Skeletal muscle cell (primary cell): ENCODE results near the gene SLC35E2B.
A peak's percentile ranks its signal among the peaks of the same experiment; 100 is the strongest.

Experiments used
- DNase-seq: peaks from one replicate; pipeline ENCODE4 v3.0.0-alpha.2; 2010; ENCODE audit warnings: low read depth
- H3K4me3 ChIP-seq: 2 replicates; pipeline ENCODE4 v1.5.1; 2011; ENCODE audit warnings: low read depth, mild to moderate bottlenecking, control low read depth, low read length, moderate library complexity

Gene SLC35E2B

DNA sequence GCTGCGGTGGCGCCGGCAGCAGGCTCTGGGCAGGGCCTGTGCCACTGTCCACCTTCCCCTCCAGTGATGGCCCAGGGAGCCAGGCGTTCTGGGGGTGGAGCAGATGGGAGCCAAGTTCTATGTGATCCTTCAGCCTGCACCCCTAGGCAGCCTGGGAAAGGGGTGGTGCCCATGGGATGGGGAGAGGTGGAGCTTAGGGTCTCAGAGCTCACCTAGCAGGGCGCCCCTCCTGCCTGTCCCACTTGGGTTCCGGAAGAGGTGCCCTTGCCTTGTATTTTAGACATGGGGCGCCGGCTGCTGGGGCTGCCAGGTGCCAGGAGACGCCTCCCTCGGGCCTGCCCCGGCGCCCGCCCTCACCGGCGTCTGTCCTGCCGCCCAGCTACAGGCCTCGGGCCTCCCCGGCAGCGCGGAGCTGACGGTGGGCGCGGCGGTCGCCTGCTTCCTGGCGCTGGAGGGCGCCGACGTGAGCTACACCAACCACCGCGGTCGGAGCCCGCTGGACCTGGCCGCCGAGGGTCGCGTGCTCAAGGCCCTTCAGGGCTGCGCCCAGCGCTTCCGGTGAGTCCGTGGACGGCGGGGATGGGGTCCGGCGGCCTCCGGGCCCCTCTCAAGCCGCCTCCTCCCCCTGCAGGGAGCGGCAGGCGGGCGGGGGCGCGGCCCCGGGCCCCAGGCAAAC, 63.7 kb downstream of the SLC35E2B start:
- H3K4me3 ChIP-seq: no peak overlapping the region
- DNase-seq: no peak

- no peak overlapping the region for H3K4me3 ChIP-seq
- no peak for DNase-seq
Observed at GRCh38 chr1:1627829-1628753, 64.5 kb downstream of the SLC35E2B start.

DNA sequence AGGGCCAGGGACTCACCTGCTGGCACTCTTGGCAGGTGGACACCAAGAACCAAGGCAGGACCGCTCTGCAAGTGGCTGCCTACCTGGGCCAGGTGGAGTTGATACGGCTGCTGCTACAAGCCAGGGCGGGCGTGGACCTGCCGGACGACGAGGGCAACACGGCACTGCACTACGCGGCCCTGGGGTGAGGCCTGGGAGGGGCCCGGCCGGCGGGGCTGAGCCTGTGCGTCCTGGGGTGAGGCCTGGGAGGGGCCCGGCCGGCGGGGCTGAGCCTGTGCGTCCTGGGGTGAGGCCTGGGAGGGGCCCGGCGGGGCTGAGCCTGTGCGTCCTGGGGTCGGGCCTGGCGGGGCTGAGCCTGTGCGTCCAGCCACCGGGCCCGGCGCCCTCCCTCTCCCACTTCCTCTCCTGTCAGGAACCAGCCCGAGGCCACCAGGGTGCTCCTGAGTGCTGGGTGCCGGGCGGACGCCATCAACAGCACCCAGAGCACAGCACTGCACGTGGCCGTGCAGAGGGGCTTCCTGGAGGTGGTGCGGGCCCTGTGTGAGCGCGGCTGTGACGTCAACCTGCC, 65.2 kb downstream of the SLC35E2B start:
- H3K4me3 ChIP-seq: no peak overlapping the region
- no peak for DNase-seq

DNA sequence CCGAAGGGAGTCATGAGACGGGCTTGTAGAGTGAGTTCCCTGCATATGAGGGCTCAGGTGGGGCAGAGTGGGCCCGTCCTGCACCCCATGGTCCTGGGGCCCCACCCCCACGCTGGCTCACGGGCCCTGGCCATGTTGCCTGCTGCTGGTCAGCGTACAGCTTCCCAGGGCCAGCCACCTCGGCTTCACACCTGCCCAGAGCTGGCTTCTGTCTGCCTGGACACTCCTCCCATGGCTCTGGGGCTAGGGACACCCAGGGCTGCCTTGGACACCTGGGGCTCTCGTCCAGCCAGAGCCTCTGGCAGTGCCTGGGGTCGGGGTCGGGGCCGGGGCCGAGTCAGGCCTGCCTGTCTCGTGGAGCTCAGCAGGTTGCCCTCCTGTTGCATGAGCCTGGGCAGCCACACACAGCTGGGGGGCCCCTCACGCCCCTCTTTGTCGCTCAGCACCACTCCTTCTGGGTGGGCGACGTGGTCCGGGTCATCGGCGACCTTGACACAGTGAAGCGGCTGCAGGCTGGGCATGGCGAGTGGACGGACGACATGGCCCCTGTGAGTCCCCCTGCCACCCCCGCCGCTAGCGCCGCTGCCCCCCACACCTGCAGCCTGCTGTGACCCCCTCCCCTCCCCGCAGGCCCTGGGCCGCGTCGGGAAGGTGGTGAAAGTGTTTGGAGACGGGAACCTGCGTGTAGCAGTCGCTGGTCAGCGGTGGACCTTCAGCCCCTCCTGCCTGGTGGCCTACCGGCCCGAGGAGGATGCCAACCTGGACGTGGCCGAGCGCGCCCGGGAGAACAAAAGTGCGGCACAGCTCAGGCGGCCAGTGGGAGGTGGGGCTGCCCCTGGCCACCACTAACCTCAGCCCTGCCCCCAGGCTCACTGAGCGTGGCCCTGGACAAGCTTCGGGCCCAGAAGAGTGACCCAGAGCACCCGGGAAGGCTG, 66.1 kb downstream of the SLC35E2B start:
- no peak overlapping the region for H3K4me3 ChIP-seq
- no peak for DNase-seq

DNA sequence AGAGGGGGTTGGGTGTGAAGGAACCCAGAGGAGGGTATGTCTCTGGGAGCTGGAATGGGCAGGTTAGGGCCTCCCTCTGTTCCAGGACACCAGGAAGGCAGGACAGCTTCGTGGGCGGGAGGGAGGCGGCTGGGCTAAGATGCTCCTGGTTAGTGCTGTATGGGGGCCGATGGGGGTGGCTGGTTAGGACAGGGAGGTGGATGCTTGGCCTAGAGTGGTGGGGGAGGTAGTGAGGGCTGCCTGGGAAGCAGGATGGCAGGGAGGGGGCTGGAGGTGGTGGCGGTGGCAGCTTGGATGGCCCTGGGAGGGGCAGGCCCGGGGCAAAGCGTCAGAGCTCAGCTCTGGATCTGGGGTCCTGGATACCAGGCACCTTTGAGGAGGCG, 66.8 kb downstream of the SLC35E2B start:
- H3K4me3 ChIP-seq: no peak overlapping the region
- no peak for DNase-seq

- H3K4me3 ChIP-seq: no peak overlapping the region
- no peak for DNase-seq
Observed at GRCh38 chr1:1625404-1625775, 67.2 kb downstream of the SLC35E2B start.

GRCh38 chr1:1624443-1625403, 67.9 kb downstream of the SLC35E2B start:
- DNase-seq: no peak

GRCh38 chr1:1623631-1624442, 68.8 kb downstream of the SLC35E2B start:
- DNase-seq: no peak

More at GRCh38 chr1:1624443-1625403, 67.9 kb downstream of the SLC35E2B start:
- no peak overlapping the region for H3K4me3 ChIP-seq

GRCh38 chr1:1623181-1623630, 69.4 kb downstream of the SLC35E2B start:
- no peak for DNase-seq

More at GRCh38 chr1:1623631-1624442, 68.8 kb downstream of the SLC35E2B start:
- no peak overlapping the region for H3K4me3 ChIP-seq

DNA sequence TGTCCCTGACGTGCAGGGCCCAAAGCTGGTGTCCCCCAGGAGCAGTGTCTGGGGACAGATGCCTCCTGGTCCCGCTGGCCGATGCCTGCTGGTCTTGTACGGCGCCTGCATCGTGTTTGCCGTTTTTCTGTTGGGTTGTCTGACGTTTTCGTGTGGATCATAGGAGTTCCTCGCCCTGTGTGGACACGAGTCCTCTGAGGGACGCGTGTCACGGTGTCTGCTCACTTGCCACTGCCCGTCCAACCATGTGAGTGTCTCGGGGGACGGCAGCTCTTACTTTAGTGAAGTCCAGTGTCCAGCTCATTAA, 69.9 kb downstream of the SLC35E2B start:
- no peak overlapping the region for H3K4me3 ChIP-seq
- DNase-seq: no peak

More at GRCh38 chr1:1623181-1623630, 69.4 kb downstream of the SLC35E2B start:
- H3K4me3 ChIP-seq: no peak overlapping the region

GRCh38 chr1:1622010-1622787, 70.4 kb downstream of the SLC35E2B start:
- DNase-seq: peak; percentile 32

DNA sequence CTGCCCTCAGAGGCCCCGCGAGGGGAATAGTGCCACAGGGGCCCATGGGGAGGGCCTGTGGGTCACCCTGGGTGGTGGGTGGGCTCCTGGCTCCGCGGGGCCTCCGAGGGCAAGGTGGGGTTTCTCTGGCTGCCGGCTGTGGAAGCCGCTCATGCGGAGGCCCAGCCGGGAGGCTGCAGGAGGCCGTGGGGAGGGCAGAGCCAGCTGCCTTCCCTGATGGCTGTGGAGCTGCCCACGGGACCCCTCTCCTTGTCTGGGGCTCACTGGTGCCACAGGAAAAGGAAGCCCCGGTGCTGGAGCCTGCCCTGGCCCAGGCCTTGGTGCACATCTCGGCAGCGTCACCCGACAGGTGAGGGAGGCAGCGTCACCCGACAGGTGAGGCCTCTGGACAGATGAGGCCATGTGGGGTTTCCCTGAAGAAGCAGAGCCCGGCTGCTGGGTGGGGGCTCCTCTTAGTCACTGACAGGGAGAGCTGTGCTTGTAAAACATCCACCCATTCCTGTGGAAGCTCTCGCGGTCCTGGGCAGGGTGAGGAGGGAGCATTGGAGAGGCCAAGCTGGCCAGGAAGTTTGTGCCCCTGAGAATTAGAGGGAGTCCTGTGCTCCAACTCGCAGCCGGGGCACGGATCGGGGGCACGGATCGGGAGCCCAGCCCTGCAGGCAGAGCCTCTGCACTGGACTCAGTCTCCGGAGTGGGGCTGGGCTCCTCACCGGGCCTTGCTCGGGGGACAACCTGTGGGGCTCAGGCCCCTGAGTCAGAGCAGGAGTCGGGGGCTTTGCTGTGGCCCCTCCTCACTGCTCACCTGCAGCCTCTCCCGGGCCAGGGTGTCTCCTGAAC, 71.2 kb downstream of the SLC35E2B start:
- no peak overlapping the region for H3K4me3 ChIP-seq
- DNase-seq: no peak

More at GRCh38 chr1:1622010-1622787, 70.4 kb downstream of the SLC35E2B start:
- H3K4me3 ChIP-seq: no peak overlapping the region

DNA sequence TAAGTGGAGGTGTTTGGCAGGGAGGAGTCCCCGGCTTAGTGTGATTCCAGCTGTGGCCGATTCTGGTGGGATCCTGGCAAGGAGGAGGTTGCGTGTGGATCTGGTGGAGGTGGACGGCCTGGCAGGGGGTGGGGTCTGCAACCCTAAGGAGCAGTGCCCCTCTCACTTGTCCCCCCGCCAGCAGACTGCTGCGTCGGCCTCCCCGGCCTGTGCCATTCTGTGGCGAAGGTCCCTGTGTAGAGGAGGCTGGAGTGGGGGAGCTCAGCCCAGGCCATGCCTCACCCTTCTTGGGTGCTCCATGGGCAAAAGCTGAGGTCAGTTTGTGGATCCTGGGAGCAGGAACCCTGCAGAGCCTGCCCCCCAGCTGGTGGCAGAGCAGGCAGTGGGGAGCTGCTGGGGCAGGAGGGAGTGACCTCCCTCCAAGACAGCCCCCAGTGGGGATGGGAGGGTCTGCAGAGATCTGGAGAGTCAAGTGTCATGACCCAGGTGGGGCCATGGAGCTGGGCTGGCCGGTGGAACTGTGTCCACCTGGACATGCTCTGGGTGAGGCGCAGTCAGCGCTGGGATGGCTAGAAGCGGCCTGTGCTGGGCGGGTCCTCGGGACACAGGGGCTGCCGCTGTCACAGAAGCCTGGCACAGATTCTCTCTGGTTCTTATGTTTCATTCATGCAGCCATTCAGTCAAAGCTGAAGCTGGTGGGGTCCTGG, 72.0 kb downstream of the SLC35E2B start:
- no peak for DNase-seq
- no peak overlapping the region for H3K4me3 ChIP-seq

DNA sequence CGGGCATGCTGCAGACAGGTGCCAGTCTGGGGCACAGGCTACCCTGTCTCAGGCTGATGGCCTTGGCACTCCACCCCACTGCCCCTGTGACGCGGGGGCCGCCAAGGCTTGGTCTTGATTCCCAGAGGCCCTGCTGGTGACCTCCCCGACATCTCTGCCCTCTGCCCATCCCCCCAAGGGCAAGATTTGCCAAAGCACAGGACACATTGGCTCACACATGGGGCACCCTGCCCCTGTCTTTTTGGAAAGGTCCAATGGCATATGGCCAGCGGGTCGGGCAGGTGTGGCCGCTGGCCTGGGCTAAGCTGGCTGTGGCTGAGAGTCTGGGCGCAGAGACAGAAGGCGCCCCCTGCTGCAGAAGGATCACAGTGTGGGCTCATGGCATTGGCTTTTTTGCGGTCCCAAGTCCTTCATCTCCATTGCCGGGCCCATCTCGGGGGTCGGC, 72.7 kb downstream of the SLC35E2B start:
- no peak overlapping the region for H3K4me3 ChIP-seq
- DNase-seq: no peak

DNA sequence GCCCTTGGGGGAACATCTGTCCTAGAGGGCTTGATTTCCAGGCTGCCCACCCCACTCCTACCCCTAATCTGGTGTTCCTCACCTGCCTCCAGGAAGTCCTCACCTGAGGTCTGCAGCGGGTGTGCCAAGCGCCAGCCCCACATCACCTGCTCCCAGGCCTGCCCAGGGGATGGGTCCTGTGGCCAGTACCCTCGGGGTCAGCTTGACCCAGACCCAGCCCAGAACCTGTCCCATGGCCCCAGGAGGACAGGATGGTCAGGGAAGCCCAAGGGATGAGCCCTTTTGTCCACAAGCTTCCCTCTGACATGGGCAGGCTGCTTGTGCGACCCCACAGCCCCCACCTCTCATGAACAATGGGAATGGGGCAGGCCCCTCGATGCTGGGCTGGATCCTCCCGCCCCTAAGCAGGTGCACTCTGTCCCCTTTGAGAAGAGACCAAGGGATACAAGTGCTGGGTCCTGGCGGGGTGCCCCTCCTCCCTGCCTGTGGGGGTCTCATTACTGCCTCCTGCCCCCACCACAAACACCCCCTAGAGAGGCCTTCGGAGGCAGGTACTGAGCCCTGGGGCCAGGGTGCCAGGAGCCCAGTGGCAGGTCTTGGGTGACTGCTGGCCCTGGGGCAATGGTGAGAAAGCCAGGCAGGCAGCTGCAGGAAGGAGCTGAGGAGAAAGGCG, 74.1 kb downstream of the SLC35E2B start:
- no peak overlapping the region for H3K4me3 ChIP-seq
- DNase-seq: no peak
